Right lobe of liver (tissue), 4 donors: Measurements from ENCODE around the gene NCOA3.

ENCODE experiments used
- POLR2A ChIP-seq: fragments of 450-650 bp; IDR thresholded peaks from one replicate; pipeline ENCODE4 v1.6.1; 2017; ENCODE audit warnings: antibody characterized with exemption, mild to moderate bottlenecking
- TF ChIP-seq, protein P1 (sequence below), 4 donors: fragments of 200-600 bp in 3 of 4; fragments of 450-650 bp in 1 of 4; IDR thresholded peaks; one replicate each; pipeline versions ENCODE4 v1.5.1 to v1.8.0; 2016 to 2022; ENCODE audit warnings: antibody characterized with exemption in 4 of 4, mild to moderate bottlenecking in 2 of 4
- donor health status: DM: no; HTN: no; CAD: no.
- donor health status: DM: no; HTN: no; CAD: no.
- donor health status: DM: no; HTN: yes; CAD: no.

DNA sequence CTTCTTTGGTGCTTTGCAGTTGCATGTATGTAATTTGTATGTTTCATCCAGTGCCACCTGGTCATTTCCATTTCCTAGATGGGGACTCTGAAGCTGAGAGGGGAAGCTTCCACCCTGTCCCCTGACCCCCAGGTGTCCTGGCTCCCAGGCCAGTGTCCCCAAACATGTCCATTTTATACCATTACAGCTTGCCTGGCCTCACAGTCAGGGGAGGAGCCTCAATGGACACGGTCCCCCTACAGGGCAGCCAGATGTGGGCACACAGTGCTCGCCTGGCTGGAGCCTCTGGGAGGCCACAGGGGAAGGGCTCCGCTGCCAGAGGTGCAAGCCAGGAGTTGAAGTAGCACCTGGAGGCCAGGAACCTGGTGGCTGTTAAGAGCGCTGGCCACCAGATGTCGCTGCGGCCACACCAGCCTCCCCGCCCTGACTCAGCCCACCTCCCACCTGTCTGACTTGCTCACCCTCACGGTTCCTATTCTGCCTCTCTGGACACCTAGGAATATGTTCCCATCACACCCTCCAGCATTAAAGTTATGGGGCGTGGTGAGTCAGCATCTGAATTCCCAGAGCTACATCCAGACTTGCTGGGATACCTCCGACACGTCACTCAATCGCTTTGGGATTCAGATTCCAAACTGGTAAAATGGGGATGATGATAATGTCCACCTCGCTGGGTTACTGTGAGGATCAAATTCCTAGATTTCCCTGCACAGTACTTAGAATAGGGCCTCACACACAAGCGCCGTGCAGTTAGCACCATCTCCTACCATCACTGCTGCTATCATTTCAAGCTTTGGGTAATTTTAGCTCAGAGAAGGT is 176.2 kb downstream of the NCOA3 start:
- TF ChIP-seq, protein P1, sequence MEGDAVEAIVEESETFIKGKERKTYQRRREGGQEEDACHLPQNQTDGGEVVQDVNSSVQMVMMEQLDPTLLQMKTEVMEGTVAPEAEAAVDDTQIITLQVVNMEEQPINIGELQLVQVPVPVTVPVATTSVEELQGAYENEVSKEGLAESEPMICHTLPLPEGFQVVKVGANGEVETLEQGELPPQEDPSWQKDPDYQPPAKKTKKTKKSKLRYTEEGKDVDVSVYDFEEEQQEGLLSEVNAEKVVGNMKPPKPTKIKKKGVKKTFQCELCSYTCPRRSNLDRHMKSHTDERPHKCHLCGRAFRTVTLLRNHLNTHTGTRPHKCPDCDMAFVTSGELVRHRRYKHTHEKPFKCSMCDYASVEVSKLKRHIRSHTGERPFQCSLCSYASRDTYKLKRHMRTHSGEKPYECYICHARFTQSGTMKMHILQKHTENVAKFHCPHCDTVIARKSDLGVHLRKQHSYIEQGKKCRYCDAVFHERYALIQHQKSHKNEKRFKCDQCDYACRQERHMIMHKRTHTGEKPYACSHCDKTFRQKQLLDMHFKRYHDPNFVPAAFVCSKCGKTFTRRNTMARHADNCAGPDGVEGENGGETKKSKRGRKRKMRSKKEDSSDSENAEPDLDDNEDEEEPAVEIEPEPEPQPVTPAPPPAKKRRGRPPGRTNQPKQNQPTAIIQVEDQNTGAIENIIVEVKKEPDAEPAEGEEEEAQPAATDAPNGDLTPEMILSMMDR (IDR thresholded peaks at IDR 0.05) = peak; percentile 67 to 87 (median 84)
- no peak for TF ChIP-seq POLR2A
